HG03064 (cell line): ENCODE data around the gene SLC9A3.

Experiments used
- ATAC-seq: cut with Tn5 transposase; IDR thresholded peaks from one replicate; pipeline ENCODE4 v1.9.1; 2021; ENCODE audit warnings: low read depth; ENCODE audit not compliant: unreplicated experiment

Gene SLC9A3

DNA sequence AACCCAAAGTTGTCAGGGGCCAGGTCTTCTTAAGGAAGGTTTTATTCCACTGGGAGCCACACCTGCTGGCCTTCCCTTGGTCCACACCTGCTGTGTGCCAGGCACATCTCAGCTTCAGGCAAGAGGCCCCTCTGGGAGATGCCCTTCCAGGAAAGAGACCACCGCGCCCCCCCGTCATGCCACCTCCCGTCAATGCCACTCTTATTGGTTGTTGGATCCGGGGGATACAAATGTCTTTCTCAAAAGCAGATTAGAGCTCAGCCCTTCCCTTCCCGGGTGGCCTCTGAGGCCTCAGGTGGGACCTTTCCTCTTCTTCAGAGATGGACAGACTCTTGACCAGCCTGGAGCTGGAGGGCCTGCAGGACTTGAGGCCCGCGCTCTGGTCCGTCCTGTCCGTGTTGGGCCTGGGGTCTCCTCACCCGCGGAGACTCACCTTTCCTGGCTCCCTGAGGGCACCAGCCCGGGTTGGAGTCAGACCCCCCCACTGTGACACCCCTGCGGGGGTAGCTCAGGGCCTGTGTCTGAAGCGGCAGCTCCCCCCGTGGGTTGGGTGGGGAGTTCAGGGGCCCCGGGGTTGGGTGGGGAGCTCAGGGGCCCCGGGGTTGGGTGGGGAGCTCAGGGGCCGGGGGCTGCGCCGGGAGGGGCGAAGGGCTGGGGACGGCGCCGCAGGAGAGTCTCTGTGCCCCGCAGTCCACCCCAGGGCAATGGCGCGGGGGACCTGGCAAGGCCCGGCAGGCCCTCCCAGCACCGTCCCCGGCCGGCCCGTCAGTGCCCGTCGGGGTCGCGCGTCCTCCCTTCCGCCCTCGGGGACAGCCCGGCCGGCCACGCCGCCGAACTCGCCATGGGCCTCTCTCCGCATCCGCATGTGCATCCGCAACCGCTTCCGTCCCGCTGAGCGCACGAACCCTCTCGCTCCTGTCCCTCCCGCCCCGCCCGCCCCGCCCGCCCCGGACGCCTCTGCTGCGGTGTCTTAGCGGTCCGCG is 3.7 kb upstream of the SLC9A3 start:
- no peak for ATAC-seq

DNA sequence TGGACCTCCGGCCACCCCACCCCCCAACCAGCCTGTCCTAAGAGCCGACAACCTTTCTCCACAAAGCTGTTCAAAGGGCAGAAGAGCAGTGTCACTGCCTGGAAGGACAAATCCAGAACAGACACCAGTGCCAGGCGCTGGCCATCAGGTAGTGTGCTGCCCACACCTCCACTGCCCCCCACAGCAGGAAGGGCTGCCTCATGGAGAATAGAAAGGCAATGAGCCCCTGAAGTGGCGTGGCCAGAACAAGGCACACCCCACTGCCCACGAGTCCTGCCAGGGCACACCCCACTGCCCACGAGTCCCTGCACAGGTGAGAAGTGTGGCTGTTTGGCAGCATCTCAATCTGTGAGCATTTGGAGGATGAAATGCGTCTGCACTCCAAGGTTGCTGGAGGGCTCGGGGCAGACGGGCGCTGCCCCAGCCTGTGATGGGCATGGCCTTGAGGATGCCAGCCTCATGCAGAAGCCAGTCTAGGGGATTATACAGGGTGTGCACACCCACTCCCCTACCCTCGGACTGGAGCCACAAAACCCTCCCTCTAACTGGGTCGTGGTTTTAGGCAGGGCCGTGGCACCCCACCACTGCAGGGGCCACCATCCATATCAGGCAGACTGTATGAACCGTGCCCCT is 2.3 kb upstream of the SLC9A3 start:
- ATAC-seq, result no peak

DNA sequence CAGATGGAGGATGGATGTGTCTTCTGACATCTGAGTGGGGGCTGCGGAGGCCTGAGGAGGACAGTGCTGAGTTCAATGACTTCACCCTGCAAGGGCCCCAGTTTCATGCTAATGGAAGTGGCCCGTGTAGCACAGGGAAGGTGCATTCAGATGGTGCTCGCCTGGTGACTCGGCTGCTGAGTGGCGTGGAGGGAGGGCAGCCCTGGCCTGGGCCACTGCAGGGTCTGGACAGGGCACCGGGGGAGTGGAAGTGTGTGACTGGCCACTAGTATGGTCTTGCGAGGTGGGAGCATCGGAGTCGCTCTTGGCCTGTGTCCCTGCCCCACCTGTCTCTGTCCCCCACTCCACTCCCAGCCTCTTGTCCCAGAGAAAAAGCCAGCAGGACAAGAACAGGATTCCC is 1.7 kb upstream of the SLC9A3 start:
- ATAC-seq, result no peak

DNA sequence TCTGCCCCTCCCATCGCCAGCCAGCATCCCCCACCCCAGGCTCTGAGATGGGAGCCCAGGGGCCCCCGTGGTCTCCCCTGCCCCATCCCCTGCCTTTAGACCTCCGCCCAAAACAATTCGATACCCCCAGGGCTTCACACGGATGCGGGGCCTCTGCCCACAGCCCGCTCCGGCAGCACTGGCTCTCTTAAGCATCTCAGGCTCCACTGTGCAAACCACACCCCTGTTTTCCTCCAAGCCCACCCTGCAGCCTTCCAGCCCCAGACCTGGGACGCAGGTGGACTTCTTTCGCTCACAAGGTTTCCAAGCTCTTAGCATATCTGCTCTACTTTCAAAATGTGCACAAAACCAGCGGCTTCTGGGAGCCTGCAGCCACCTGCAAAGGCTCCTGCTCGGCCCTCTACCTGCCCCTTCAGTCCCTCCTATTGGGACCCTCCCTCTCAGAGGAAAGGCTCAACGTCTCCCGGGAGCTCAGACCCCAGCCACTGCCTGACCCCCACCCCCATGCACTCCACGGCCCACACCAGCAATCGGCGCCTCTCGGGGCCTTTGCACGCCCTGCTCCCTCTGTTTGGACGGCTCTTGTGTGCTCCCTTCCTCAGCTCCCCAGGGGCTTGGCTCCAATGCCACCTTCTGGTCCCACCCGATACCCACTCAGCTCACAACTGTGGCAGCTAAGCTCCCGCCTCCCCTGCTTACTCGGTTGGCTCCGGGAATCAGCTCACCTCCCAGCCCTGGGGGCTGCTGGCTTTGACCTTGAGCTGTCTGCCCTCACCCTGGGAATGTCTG is 918 bp upstream of the SLC9A3 start:
- ATAC-seq, result no peak

DNA sequence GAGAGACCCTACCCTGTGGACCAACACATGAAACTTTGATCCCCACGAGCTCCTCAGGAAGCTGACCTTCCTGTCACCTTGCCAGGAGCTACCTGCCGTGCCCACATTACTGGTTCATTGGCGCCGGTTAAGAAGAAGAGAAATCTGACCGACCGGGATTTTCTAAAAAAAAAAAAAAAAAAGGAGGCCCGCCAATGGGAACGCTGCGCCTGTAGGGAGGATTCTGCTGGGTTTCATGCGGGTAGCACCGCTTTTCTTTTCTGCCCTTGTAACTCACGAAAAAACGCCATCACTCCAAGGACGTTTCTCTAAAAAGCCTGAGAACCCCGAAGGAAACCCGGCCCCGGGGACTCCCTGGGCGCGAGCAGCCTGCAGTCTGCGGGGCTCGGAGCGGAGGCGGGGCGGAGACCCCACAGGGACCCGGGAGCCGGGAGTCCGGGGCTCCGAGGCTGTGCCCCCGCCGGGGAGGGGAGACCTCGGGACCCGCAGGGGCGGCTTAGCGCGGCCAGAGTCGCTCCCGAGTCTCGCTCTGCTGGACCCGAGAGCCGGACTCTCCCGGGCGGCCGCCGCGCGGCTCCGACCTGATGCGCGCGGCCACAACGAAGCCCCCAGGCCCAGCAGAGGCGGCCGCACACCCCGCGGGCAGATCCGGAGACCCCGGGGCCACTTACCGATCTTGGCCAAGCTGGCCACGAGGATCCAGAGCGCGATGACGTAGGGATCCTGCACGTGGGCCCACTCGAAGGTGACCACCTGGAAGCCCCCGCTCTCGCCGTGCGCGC is 617 bp downstream of the SLC9A3 start:
- ATAC-seq, result no peak

DNA sequence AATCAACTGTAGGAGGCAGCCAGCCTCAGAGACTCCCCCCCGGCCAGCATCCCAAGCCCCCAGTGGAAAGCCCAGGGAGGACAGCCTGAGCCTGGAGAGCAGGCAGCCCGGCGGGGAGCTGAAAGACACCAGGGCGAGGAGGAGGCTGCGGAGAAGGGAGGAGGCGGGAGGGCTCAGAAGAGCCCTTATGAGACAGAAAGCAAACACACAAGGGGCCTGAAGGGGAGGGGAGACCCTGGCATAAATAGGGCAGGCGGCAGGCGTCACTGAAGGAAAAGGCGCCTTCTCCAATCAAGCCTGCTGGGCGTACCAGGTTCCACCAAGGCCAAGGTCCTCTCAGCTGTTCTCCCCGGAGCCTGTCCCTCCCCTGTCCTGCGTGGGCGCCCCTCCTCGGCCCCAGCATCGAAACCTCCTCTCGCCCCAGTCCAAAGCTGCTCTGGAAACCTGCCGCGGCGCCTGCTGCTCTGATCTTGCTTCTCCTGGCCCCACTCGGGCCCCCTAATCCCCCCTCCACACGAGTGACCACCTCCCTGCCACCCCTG is 1.3 kb downstream of the SLC9A3 start:
- ATAC-seq, result no peak

DNA sequence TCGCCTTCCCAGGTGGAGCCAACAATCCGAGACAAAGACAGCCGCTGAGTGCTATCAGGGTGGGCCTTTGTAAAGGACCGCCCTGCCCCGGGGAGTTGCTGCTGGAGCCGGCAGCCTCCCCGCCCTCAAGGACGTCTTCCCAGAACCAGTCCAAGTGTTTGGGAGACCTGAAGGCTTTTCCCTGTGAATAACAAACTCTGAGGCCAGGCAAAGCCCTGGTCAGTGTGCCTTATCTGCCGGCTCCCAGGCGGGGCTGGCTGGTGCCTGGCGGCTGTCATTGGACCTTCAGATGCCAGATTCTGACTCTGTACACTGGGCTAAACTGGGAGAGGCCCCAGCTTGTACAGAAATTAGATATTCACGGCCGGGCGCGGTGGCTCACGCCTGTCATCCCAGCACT is 2.1 kb downstream of the SLC9A3 start:
- ATAC-seq, result no peak

DNA sequence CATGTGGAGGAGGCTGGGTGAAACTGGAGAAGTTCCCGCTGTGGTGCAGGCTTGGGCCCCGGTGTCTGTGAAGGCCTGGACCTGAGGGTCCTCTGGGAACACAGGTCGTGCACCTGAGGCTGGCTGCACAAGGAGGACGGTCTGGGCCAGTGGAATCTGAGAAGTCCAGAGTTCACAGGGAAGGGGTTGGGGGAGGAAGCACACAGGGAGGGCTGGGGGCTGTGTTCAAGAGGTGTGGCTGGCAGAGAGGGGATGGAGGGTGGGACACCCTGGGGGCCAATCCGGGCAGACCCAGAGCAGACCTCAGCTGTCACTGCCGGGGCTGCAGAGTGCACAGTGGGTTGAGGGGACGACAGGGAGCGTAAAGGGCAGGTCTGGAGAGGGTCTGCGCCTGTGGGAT is 2.6 kb downstream of the SLC9A3 start:
- no peak for ATAC-seq

DNA sequence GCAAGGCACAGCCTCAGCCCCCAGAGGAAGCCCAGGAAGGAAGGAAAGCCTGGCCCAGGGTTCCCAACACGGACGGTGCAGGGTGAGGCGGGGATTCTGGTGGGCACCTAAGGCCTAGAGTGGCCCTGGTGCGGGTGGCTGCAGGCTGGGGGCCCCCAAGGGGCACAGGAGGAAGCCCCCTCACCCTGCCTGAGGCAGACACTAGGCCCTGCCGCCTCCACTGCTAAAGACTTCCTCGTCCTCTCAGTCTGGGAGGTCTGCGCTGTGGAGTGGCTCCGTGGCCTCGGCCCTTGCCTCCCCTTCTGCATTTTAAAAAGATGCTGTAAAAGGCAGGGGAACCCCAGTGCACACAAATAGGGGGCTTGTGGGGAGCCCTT is 3.4 kb downstream of the SLC9A3 start:
- ATAC-seq, result no peak

DNA sequence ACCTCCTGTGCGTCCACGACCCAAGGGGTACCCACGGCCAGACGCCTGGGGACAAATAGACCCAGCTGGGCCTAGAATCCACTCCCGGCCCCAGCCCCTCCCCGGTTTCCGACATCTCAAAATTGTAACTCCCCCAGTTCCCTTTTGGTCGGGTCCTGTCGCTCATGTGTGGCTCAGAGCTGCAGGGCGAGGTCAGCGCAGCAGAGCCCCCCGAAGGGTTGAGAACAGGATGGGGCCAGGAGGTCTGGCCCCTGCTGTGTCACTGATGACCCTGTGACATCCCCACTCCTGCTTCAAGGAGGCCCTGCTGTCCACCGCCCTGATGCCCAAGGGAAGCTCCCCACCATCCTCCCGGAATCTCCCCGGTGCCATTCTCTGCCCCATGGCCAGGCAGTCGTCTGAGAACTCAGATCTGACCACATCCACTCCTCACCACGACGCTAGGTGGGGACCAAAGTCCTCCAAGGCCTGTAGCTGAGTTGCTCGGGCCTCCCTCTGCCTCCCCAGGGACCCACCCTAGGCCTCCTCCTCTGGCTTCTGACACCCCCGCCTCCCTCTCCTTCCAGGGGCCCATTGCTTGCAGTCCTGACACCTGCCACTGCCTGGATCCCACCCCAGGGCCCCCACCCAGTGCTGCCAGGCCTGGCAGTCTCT is 3.9 kb downstream of the SLC9A3 start:
- no peak for ATAC-seq

DNA sequence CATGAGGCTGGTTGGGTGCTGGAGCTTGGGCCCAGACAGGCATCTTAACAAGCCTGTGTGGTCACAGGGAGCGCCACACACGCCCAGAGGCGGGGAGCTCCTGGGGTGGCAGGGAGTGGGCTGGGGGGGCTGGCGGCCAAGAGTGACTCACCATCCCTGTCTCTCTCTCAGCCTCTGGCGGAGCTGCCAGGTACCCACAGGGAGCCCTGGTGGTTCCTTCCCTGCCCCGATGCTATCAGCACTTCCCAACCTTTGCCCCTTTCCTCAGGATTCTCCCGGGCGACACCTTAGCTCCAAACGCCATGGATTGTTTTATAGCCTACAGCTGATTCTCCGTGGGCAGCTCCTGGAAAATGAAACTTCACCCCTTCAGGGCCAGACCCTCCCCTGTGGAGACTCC is 5.5 kb downstream of the SLC9A3 start:
- no peak for ATAC-seq

DNA sequence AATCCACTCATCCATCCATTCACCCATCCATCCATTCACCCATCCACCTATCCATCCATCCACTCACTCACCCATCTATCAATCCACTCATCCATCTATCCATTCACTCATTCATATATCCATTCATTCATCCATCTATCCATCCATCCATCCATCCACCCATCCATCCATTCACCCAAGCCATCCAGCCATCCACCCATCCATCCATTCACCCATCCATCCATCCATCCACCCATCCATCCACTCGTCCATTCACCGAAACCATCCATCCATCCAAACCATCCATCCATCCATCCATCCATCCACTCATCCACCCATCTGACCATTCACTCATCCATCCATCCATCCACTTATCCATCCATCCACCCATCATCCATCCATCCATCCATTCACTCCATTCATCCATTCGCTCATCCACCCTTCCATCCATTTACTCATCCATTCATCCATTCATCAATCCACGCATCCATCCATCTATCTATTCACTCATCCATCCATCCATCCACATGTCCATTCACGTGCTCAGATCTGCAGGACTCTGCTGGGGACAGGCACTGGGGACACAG is 6.6 kb downstream of the SLC9A3 start:
- no peak for ATAC-seq

DNA sequence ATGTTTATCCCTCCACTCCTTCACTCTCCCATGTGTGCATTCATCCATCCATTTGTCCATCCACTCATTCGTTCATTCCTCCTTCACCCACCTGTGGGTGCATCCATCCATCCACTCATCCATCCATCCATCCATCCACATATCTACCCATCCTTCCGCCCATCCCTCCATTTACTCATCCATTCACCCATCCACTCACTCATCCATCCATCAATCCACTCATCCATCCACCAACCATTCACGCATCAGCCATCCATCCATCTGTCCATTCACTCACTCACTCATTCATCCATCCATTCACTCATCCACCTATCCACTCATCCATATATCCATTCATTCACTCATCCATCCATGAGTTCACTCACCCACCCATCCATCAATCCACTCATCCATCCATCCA is 7.3 kb downstream of the SLC9A3 start:
- ATAC-seq, result no peak

DNA sequence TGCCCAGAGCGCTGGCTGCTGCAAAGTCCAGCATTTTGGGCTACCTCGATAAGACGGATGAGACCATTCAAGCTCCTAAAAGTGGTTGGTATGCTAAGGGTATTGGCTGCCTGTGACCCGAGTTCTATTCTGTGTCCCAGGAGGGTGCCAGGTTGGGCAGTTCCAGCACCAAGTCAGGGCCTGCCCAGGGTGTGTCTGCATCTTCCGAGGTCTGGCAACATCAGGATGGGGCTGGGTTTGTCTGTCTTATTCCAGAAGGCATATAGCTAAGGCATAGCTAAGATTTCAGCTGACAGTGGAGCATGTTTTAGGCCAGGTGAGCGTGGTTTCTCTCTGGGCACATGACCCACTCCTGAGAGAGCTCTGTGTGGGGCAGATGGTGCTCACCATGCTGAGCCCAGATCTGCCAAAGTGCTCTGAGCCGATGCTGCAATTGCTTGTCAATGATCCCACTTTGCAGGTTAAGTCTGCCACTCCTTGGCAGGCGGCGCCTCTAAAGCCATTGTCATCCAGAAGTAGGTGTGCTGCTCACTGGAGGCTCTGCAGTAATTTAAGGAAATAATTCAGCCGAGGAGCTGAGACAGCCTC is 7.8 kb downstream of the SLC9A3 start:
- no peak for ATAC-seq

DNA sequence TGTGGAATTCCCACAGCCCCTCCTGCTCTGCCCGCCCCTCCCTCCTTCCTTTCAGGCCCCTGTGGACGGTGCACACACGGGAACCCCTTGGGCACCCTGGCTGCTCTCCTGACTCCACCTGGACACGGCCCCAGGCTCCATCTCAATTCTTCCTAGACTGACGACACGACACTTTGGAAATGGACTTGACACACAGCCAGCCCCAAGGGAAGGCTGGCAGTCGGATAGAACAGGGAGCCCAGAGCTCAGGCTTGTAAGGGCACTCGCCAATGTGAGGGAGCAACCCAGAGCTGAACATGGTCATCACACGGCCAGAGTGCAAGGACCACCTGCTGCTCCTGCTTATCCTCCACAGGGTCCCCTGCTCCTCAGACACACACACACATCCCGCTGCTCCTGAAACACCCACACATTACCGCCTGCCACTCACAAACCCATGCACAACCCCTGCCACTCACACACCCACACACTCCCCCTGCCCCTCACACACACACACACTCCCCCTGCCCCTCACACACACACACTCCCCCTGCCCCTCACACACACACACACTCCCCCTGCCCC is 8.9 kb downstream of the SLC9A3 start:
- no peak for ATAC-seq

DNA sequence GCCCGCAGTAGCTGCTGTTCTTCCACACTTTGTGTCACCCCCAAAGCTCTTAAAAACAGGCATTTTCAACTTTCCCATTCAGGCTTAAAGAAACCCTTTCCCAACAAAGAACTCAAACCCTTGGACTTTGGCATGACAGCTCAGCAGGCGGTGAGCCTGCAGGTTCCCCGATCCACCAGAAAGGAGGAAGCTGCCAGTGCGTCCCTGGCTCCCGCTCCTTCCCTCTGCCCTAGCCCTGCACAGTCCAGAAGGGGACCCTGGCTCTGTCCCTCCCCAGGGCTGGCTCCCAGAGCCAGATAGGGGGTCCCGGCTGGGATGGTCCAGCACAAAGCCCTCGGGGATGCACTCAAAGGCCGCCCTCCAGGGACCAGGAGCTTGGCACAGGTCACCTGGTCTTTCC is 9.6 kb downstream of the SLC9A3 start:
- ATAC-seq, result no peak

DNA sequence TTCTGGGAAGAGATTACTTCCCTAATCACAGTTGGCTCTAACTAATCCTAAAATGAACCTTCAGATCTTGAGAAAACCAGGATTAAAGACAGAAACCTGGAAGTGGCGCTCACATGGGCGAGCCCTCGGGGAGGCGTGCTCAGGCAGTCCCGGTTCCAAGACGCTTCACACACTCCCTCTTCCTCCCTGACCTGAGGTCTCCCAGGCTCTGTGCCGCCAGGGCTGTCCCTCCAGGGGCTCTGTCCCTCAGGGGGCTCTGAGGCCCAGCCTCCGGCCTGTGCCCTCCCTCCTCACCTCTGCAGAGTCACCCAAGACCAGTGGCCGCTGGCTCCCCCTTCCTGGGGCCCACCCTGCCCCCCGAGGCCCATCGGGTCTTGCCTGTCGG is 10.2 kb downstream of the SLC9A3 start:
- no peak for ATAC-seq

DNA sequence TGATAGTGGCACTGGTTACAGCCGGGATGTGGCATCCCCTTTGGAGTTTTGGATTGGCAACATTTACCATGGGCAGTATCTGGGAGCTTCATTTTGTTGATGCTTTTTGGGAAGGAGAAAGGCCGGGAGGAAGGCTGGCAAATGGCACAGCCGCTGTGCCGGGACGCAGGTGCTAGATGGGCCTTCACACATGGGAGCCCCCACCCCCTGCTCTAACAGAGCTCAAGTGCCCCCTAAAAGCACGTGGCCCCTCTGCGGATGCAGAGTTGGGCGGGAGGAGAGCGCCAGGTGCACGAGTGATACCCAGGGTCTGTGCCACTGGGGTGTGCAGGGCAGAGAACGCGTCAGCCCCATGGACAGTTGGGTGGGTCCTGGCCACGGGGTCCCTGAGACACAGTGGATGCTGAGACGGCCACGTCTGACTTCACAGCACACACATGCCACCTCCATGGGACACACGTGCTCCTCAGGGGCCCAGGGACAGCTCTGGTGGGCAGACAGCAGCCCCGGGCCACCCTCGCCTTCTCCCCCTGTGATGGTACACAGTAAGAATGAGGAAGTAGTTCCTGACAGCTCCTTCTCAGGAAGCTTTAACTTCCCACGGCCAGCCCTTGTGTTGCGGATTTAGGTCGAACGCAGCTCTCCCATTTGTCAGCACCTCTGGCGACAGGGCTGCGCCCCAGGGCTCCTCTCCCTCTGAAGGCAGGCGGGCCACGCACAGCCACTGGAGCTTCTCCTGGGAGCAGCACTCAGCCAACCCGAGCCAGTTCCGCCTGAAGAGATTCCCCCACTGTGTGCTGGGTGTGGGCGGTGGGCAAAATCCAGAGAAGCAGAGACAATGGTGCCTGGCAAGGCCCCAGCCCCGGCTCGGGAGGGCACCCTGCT is 10.8 kb downstream of the SLC9A3 start:
- no peak for ATAC-seq
